NCI-H128 (cell line): Measurements from ENCODE around the gene PLAC8L1.
A peak's percentile ranks its signal among the peaks of the same experiment; 100 is the strongest.

ENCODE experiments used
- DNase-seq: peaks from one replicate; lab custom pipeline; 2025; ENCODE audit not compliant: unreplicated experiment; lab: John Stamatoyannopoulos, UW

Gene PLAC8L1

DNA sequence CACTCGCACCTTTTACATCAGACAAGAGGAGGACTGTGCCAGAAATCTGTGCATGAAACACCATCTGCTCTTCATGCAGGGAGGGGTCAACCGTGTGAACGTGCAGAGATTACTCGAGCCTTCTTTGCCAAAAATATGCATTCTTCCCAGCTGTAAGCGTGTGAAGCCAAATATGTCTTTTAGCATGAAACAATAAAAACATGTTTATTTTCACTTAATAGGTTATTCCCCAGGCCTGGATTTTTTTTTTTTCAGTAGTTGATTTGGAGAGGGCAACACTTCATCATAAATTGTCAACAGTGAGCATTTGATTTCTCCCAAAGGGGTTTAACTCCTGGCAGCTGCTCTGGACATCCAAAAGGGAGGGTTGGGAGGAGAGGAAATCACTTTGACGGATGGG, 23.8 kb downstream of the PLAC8L1 start:
- no peak for DNase-seq

DNA sequence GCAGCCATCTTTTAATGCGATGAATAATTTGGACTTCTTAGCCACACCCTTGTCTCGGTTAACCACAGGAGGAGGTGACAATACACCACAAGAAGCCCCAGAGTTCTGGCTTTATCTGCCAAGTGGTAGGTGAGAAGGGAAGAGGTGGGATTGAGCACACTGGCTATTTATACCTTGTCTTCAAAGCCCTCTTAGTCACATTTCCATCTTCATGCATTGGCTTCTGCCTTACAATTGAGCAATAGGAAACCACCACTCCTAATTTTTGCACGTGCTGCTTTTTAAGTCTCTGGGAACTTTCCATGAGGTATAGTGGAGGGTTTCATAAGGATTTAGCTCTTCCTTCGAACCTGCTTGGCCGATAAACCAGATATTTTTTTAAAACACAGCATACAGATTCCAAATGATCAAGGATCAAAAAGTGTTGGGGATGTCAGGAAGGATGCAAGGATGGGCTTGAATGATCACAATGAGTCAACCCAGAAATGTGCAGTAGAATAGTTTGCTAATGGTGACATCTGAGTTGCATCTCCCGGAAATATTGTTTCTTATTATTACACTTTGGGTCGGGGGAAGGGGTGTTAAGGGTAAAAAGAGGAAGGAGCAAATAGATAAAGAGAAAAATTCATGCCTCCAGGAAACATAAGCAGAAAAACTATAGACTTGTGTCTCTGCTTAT, 25.5 kb downstream of the PLAC8L1 start:
- no peak for DNase-seq

DNA sequence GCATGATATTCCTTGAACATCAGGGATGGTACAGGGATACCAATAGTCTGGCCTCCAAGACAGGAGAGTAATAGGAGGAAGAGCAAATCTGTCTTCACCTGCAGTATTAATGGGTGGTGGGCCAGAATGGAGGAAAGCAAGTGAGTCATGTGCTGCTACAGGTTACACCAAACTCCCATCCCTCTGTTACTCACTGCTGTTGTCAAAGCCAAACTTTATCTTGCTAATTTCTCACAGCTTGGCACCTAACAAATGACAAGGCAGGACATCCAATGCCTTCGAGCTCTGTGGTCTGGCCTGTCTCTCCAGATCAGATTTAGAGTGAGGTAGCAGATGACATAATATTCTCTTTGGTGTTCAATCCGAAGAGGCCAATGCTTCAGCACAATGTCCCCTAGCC, 26.8 kb downstream of the PLAC8L1 start:
- no peak for DNase-seq

DNA sequence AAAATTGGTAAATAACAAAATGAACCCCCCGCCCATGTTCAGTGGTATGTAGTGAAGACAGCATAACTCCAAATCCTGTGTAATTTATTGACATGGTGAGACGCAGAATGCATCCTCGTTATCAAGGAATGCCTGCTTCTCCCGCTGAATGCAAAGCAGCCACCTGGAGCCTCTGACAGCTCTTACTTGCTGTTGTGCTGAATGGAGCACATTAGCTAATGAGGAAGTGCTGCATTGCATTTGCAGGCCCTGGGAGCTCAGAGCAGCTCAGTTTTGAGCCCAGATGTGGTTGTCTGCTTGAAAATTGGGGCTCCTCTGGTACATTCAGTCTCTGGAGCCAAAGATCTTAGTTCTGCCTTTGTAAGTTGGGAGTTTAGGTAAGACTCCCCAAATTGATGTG, 28.9 kb downstream of the PLAC8L1 start:
- no peak for DNase-seq

DNA sequence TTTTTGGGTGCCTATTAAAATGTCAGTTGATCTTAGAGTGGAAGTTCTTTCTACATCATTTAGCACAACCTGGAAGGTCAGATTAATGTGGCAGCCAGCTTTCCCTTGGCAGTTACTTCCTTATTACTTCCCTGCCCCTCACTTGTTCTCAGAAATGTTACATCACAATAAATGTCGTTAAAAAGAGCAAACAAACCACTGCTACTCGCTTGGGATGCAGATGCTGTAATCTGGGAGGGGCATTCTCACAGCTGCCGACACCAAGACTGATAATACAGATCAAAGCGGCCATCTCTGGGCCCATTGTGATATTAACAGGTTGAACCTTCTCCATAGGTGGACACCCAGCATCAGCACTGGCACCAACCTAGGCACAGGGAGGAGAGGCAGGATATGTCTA, 29.3 kb downstream of the PLAC8L1 start:
- no peak for DNase-seq

DNA sequence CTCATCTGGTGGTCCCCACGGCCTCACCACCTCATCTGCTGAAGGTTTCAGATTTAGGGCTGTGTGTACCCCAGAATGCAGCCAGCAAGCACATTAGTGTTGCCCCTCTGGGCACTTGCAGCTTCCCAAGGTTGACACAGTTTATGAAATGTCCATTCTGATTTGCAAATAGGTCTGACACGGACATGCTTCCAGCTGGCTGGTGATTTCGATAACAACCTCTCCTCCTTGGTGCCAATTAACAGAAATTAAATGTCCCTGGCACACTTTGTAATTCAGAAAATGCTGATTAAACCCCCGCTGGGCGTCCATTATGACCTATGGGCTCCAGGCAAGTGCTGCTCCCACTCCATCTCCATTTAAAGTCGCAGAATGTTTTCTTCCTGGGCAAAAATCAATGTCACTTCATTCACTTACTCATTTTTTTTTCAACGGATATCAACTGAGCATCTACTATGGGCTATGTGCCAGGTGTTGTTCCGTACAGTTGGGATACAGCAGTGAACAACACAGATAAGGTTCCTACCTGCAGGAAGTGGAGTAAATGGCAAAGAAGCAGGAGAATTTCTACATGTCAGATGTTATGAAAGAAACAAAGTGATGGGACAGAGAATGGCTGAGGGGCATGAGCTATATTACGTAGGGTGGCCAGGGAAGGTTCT, 32.0 kb downstream of the PLAC8L1 start:
- DNase-seq: no peak

DNA sequence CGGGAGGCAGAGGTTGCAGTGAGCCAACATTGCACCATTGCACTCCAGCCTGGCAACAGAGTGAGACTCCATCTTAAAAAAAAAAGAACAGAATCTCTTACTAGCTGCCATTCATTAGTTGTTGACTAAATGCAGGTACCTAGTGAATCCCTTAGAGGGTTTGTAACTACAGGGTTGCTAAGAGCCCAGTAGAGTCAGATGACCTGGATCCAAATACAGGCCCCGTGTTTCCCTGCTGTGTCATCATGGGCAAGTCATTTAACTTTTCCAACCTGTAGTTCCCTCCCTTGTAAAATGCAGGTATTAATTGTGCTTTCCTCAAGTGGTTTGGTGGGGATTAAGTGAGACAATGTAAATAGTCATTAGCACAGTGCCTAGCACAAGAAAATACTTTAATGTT, 32.8 kb downstream of the PLAC8L1 start:
- no peak for DNase-seq

DNA sequence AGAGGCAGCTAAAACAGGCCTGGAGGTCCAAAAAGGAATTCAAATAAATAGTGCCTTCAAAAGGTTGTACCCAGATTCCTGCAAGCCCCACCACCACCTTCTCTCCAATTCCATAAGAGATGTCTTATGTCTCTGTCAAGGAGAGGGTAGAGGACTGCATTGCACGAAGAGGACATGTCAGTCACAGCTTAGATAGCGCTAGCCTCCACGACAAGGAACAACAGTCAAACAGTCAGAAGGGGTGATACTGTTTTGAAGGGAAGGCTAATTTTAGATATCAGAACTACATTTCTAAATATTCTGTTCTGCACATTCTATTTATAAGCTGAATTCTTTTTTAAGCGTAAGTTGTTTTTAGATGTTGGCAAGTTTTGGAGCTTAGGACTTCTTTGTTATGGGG, 34.2 kb downstream of the PLAC8L1 start:
- DNase-seq: no peak

DNA sequence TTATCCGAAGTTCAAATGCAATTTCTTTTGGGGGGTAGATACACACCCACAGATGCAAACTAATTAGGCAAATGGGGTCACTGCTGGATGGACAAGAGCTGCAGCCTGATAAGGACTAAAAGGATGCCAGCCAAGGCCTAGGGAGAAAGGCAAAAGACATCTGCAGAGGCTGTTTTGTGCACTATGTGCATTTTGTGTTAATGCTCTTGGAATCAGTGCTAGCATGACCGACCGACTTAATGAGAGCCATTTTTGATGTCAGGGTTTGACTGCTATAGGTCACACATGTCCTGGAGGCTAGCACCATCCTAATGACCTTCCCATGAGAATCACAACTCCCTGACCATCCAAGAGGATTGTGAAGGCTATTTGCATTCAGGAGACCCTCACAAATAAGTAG, 34.6 kb downstream of the PLAC8L1 start:
- DNase-seq: no peak

DNA sequence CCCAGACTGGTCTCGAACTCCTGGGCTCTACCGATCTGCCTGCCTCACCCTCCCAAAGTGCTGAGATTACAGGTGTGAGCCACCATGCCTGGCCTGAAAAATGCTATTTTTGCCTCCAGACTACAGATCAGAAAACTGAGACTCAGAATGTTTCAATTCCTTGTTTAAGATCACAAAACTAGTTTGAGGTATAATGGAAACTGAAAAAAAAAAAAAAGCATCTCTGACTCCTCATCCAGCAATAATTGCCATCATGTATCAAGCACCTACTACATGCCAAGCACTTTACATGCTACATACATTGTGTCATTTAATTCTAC, 35.6 kb downstream of the PLAC8L1 start:
- no peak for DNase-seq

DNA sequence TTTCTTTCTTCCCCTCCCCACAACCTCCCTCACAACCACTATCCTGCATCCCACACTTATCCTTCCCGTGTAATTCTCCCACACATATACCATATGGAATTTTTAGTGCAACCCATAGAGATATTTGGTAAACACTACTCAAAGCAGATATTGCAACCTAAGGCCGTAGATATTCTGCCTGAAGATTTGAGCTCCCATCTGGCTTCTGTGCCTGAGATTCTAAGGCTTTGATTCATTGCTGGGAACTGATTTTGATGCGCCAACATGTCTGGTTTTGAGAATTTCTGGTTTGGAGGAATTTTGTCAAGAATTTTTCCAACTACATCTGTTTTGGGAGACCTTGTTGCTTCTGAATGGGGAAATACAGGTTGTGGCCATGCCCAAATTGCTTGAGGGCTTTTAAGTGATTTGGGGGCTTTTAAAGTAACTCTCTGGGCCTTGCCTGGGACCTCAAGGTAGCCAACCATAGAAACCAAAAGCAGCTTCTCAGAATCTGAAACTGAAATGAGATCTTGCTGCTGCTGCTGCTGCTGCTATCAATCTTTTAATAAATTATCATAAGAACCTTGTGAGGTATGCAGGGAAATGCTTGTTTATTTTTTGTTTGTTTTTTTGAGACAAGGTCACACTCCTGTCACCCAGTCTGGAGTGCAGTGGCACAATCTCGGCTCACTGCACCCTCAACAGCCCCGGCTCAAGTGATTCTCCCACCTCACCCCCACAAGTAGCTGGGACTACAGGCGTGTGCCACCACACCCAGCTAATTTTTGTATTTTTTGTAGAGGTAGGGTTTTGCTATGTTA, 36.2 kb downstream of the PLAC8L1 start:
- DNase-seq: no peak

DNA sequence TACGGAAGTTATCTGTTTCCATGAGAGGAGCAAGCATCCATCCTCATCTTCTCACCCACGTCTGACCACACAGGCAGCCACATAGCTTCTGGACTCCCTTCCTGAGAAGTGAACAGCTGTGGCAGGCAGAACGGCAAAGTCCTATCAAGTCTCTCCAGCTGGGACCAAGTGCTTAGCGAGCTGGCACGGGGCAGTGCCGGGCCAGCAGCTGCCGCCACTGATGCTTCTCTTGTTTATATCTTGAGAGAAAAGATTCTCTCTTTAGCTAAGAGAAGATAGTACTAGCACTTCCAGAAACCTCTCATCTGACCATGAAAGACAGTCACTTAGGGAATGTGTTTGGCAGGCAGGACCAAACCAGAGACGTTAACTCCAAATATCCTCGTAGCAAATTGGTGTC, 37.2 kb downstream of the PLAC8L1 start:
- DNase-seq: no peak

DNA sequence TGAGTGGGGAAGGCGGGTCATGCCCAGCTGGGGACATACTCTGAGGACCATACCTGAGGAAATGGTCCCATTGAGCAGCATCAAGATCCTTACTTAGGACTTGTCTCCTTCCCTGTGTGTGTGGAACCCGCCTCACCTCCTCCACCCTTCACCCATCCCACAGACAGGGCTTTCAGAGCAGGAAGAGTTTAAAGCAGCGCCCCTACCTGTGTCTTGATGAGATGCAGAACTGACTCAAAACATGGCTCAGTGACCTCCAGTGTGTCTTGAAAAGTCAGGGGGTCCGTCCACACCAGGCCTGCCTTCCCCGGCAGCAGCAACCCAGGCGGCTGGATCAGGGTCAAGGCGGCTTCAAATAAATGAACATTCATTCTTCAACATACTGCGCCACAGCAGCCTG, 38.4 kb downstream of the PLAC8L1 start:
- DNase-seq: no peak

DNA sequence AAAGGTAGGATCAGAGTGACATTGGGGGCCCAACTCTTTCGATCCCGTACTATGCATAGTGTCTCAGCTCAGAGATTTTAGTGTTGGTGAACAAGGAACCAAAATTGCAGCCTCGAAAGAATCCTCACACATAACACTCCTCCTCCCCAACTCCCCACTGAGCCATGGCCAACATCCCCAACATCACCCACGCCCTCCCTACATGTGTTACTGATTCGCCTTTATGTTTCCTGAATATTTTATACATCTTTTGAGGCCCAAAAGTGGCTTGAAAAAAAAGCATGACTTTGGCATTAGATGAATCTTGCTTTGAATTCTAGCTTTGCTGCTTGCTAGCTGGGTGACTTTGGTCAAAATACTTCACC, 45.2 kb downstream of the PLAC8L1 start:
- no peak for DNase-seq

DNA sequence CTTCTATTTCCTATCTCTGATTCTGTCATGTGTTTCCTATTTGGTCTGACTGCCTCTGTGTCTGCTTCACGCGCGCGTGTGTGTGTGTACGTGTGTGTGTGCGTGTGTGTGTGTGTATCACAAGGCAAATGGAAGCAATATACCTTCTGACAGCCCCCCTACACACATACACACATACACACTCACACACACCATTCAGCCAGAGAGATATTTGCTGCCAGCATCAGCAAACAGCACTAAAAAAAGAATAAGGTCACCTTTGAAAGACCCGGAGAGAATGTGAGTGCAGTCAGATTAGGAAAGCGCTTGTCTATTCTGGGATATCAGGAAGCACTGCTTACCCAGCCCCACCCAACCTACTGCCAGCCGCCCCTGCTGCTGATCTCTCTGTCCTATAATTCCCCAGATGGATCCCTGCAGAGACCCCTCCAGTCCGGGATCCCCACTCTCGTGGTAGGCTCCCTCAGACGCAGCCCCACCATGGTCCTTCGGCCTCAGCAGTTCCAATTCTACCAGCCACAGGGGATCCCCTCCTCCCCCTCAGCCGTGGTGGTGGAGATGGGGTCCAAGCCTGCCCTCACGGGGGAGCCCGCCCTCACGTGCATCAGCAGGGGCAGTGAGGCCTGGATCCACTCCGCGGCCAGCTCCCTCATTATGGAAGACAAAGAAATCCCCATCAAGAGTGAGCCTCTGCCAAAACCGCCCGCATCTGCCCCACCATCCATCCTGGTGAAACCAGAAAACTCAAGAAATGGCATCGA, 45.7 kb downstream of the PLAC8L1 start:
- no peak for DNase-seq

DNA sequence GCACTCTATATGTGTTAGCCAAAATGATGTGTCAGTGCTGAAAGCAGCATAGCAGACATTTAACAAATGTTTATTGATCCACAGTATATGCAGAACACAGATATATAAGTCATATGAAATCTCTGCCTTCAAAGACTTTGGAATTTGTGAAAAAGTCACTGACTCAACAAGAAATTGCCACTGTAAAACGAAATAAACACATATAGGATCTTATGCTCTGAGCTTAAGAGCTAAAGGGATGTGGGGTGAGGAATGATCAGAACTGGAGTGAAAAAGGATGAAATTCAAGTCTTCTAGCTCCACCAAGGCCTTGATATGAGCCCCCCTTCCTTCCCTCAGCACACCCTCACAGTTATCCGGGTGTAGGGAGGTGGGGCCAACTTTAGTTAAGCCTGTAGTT, 49.9 kb downstream of the PLAC8L1 start:
- no peak for DNase-seq

DNA sequence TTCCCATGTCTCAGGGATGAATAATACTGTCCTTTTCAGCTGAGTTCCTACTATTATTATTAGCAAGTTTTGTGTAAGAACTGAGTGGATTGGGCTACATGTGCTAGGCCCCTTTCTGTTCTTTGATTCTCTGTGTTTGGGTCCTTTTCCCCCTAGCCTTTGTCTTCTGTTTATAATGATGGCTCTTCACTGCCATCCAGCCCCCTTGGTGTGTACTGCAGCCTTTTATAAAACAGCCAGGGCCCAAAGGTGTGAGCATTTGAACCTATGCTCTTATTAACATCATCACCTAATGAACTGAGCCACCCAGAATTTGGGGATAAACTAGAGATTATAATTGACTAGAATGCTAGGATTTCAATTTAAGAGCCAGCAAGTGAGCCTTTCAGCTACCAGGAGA, 52.6 kb downstream of the PLAC8L1 start:
- no peak for DNase-seq

DNA sequence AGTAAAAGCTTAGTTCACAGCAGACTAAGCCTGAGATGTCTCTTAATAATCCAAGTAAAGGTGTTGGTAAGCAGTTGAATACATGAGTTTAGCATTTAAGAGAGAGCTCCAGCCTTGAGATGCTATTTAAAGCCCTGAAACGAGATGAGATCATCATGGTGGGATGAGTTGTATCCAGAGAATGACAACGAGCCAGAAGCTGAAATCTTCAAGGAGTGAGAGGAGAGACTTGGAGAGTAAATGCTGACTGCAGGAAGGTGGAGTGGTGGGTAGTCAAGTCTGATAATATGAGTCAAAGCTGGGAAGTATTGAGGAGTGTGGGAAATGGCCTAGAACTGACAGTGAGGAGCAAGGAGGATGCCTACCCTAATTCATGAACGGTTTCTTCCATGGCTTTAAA, 53.7 kb downstream of the PLAC8L1 start:
- no peak for DNase-seq

DNA sequence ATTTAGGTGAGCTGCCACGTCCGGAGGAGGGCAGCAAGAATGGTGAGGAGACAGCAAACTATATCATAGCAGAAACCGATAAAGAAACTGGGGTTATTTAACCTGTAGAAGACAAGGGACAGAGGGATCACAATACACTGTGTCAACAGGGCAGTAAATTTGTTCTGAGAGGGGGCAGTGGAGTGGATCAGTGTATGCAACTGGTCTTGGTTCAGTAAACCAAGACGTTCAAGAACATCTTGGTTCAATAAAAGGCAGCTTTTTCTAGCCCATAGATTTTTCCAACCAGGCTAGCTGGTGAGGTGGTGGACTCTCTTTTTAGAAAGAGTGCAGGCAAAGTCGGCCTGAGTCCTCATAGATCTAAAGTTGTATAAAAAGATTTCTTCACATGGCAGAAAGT, 55.3 kb downstream of the PLAC8L1 start:
- DNase-seq: no peak

DNA sequence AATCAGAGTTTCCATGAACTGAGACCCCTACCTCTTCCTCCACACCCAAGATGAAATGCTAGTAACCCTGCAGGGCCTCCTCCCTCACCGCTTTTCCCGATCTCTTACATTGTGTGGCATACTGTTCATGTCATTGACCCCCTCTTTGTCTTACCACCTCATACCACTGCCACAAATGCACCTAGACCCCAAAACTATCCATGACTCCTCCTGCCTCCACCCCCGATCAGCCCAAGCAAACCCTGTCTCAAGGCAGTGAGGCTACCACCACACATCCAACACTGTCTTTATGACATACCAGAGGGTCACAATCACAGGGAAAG, 55.7 kb downstream of the PLAC8L1 start:
- no peak for DNase-seq

DNA sequence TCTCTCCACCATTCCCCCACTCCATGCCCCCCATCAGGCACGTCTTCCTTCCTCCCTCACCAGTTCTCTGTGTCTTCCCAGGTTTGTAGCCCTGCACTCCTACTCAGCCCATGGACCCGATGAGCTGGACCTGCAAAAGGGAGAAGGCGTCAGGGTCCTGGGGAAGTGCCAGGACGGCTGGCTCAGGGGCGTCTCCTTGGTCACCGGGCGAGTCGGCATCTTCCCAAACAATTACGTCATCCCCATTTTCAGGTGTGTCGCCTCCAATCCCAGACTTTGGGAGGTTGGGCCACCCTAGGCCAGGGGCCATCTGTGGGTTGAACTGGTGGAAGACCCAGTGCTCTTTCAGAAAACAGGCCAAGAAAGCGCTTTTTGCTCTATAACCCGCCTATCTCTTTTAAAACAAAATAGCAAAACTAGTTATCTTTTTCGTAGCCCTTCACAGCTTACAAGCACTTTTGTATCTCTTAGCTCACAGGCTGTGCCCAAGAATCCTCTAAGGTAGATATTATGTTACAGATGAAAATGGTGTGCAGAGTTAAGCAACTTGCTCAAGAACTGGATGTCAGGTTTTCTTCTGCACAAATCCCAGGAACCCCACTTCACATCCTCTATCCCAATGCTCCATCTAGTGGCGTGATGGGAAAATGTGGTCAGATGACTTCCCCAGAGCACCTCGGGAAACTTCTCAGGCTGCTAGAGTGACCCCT, 56.2 kb downstream of the PLAC8L1 start:
- DNase-seq: peak; percentile 23
